GM12891 (cell line): ENCODE data around the gene CIAO3.

ENCODE experiments used
- POLR2A ChIP-seq: IDR thresholded peaks from 2 replicates; pipeline ENCODE4 v1.6.1; 2011; ENCODE audit warnings: low read depth, low read length, control low read depth
- POLR2AphosphoS5 ChIP-seq: IDR thresholded peaks from 2 replicates; pipeline ENCODE4 v1.6.1; 2011; ENCODE audit warnings: low read depth, low read length, control low read depth

DNA sequence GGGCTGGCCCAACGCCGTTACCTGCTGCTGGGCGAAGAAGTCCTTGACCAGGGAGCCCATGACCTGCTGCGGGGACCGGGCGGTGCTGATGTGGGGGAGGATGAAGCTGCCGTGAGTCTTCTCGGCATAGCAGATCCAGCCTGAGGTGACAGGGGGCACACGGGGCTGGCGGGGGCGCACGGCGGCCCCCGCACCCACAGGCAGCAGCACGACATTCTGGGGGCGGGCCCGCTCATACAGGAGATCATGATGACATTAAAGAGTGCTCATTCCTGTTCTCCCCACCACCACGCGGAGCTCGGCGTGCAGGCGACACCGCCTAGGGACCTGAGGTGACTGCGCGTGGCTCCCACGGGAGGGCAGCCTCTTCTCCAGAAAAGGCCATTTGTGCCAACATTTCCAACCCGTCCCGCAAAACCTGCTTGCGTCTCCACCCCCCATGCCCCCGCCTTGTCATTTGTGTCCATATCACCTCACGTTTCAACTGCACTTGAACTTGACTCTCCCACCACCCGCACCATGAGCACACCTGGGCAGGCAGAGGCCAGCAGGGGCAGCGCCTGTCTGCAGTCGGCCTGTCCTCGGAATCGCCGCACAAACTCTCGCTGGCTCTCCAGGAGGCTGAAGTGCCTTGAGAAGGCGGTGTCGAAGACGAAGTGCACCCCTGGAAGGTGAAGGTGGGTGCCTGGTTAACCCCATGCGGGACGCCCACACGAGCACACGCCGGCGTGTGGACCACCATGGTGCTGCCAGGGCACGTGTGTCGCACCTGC lies 6.4 kb downstream of the CIAO3 start:
- no peak for TF ChIP-seq POLR2AphosphoS5
- TF ChIP-seq POLR2A = no peak
